GM18873 (cell line): ENCODE results near the gene CLIP1.
"Not testable (repeated sequence)": the region's sequence is repeated elsewhere in the genome, so short reads cannot be mapped to it uniquely, and the experiment has no call there.

ENCODE experiments used
- ATAC-seq: cut with Tn5 transposase; IDR thresholded peaks from one replicate; pipeline ENCODE4 v1.9.1; 2021; ENCODE audit warnings: mild to moderate bottlenecking, moderate library complexity, moderate number of reproducible peaks; ENCODE audit not compliant: unreplicated experiment, low FRiP score

CLIP1 gene

GRCh38 chr12:122363782-122364181 is 58.7 kb downstream of the CLIP1 start:
- ATAC-seq, result no peak

- ATAC-seq, result no peak
These were observed 59.7 kb downstream of the CLIP1 start for GRCh38 chr12:122362755-122363154.

GRCh38 chr12:122358403-122358802 is 64.1 kb downstream of the CLIP1 start:
- ATAC-seq, result not testable (repeated sequence)

GRCh38 chr12:122357536-122357935 is 64.9 kb downstream of the CLIP1 start:
- not testable (repeated sequence) for ATAC-seq

GRCh38 chr12:122356991-122357390 is 65.5 kb downstream of the CLIP1 start:
- ATAC-seq, result not testable (repeated sequence)

- ATAC-seq, result no peak
These were observed 66.3 kb downstream of the CLIP1 start for GRCh38 chr12:122356192-122356635.

- no peak for ATAC-seq
These were observed 66.8 kb downstream of the CLIP1 start for GRCh38 chr12:122355706-122356105.

- ATAC-seq, result no peak
These were observed 67.4 kb downstream of the CLIP1 start for GRCh38 chr12:122354958-122355641.

GRCh38 chr12:122352394-122352793 is 70.1 kb downstream of the CLIP1 start:
- ATAC-seq, result no peak

GRCh38 chr12:122350141-122350848 is 72.2 kb downstream of the CLIP1 start:
- no peak for ATAC-seq

GRCh38 chr12:122349078-122349477 is 73.4 kb downstream of the CLIP1 start:
- no peak for ATAC-seq

GRCh38 chr12:122348505-122348904 is 74.0 kb downstream of the CLIP1 start:
- ATAC-seq, result no peak

- ATAC-seq, result no peak
These were observed 76.4 kb downstream of the CLIP1 start for GRCh38 chr12:122346054-122346453.

- no peak for ATAC-seq
These were observed 77.4 kb downstream of the CLIP1 start for GRCh38 chr12:122345042-122345441.

GRCh38 chr12:122336015-122336946 is 86.2 kb downstream of the CLIP1 start:
- no peak for ATAC-seq

GRCh38 chr12:122333142-122334087 is 89.1 kb downstream of the CLIP1 start:
- no peak for ATAC-seq

GRCh38 chr12:122327494-122328385 is 94.7 kb downstream of the CLIP1 start:
- no peak for ATAC-seq

- no peak for ATAC-seq
These were observed 95.5 kb downstream of the CLIP1 start for GRCh38 chr12:122327014-122327413.

- no peak for ATAC-seq
These were observed 95.9 kb downstream of the CLIP1 start for GRCh38 chr12:122326586-122326985.
